GM18502 (cell line): Measurements from ENCODE around the gene CNIH1.
"Not testable (repeated sequence)": the region's sequence is repeated elsewhere in the genome, so short reads cannot be mapped to it uniquely, and the experiment has no call there.

Experiments
- ATAC-seq: cut with Tn5 transposase; IDR thresholded peaks from one replicate; pipeline ENCODE4 v1.9.1; 2021; ENCODE audit warnings: mild to moderate bottlenecking; ENCODE audit not compliant: unreplicated experiment, poor library complexity

Gene CNIH1

DNA sequence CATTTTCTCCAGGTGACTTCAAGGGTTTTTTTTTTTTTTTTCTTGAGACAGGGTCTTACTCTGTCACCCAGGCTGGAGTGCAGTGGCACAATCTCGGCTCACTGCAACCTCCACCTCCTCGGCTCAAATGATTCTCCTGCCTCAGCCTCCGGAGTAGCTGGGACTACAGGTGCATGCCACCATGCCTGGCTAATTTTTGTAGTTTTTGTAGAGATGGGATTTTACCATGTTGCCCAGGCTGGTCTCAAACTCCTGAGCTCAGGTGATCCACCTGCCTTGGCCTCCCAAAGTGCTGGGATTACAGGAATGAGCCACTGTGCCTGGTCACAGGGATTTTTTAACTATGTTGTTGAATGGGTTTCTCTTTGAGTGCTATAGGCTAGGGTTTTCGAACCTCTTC lies 3.2 kb downstream of the CNIH1 start:
- not testable (repeated sequence) for ATAC-seq

DNA sequence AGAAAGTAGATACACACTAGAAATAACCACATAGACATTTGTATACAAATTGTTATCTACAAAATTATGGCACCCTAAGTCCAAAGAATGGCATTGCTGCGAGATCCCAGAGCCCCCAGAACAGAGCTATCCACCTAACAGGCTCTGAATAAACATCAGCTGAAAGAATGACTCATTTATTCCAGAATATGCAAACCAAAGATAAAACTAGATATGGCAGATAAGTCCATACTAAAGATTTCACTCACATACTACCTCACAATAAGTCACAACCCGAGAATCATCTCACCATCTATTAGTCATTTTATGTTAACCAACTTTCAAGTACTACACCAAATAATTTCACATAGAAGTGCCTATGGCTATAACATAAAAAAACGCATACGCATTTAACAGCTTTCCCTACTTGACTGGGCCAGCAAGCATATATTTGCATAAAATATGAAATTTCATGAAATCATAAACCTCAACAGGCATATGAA lies 5.6 kb downstream of the CNIH1 start:
- ATAC-seq = peak; percentile 59

DNA sequence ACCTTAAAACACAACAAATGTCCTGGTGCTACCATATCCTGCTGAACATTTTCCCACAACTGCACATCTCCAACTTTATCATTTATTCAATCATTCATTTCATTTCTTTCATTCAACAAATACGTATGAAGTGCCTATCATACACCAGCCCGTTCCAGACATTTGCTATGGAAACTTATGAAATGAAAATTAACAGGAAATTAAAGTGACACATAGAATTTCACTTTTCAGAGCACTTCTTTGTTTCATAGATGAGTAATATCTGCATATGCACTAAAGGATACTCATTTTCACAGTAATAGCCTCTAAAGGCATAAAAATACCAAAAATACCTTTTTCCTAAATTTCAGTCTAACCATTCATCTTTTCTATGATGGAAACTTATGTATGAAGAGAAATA lies 12.6 kb downstream of the CNIH1 start:
- no peak for ATAC-seq

DNA sequence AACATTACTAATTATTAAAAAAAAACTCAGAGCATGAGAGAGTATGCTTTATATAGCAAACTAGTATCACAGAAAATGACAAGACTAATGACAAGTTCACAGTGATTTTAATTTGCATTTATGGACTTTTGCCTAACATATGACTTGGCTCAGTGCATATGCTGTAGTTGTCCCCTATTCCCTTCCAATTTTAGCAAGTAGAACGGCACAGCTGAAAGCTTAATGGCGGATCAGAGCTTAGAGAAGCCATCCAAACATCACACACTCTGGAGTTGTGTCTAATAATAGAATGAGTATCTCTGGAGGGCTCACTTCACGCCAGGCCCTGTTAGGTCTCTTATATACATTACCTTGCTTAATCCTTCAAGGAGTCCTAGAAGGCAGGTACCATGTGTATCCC lies 13.3 kb downstream of the CNIH1 start:
- ATAC-seq = no peak

DNA sequence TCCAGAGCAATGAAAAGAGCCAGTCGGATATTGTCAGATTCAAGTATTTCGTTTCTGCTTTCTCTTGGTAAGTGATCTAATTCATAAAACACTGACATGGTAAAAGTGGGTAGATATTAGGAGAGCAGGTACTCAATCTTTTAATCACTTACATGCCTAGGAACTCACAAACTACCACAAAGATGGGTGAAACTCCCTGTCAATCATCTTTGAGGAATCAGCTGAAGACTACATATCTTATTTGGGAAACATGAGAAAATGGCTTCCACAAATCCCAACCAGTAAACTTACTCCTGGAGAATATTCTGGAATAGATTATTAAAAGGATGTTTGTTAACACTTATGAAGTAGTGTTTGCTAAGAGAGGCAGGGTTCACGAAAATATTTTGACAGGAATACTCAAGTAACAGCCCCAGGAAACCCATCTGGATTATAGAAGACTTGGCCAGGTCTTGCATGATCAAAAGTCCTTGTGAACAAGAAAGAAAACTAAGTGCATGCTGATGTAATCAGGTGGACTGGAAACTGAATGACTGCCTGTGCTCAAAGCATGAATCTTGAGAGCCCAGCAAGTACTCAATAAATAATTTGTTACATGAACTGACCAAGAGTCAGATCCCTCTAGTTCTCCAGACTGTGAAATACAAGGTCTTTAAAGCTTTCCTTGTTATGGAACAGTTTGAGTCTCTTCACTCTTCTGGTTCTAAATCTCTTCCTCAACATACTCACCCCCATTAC lies 15.5 kb downstream of the CNIH1 start:
- ATAC-seq = no peak

DNA sequence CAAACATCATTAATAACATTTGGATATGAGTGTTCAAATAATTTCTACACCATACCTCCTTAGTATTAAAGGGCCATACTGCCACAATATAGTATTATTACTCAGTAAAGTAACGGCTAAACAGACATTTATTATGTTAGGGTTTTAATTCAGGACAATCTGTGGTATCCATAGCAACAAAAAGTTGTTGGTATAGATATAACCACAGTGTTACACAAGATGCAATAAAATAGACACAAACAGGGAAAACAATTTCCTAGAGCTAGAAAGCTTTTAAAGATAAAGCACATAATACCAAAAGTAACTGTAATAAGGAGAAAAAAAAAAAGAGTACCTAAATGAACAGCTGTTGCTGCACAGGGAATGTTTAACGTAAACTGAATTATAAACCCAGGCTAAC lies 16.1 kb downstream of the CNIH1 start:
- ATAC-seq = no peak

DNA sequence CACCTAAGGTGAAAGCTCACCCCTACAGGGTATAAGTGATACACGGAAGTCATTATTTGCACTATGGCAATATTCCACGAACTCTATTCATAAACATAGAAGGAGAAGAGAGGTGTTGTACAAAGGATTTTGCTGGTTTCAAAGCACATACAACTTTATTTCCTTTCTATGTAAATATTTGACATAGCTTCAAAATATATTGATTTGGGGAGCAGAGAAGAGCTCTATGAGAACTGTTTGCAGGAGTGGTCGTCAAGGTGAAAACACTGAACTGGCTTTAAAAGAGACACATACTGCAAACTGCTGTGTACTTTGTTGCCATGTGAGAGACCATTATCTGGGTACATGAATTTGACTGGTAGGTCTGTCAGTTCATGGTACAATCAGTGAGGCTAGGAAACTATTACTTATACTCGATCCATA lies 16.7 kb downstream of the CNIH1 start:
- no peak for ATAC-seq

- no peak for ATAC-seq
These were observed 17.2 kb downstream of the CNIH1 start for GRCh38 chr14:54423991-54424390.

DNA sequence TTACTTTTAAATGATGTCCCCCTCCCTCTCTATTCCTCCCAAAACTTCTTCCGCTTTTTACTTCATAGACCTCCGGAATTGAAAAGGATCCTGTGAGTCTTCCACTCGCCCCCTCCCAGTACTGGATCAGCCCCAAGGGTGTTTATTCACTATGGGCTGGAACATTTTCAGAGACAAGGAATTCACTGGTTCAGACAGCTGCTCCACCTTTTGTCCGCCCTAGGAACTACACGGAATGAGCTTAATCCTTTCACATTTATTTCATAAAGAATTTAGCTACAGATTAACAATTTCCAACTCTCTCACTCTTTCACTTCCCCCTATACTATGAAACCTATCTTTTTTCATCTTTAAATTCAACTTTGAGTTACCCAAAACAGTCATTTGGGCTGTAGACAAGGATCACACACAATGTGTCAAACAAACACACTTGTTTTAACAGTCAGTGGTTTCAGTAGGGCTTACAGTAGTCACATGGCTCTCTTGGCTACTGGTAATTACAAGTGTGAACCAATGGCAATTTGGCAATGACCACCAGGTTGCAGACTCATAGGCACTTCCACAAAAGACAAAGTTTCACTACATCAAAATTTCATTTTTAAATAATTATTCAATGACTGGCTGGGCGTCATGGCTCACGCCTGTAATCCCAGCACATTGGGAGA lies 20.6 kb downstream of the CNIH1 start:
- ATAC-seq = no peak

GRCh38 chr14:54411371-54411770 lies 29.8 kb downstream of the CNIH1 start:
- ATAC-seq = no peak

DNA sequence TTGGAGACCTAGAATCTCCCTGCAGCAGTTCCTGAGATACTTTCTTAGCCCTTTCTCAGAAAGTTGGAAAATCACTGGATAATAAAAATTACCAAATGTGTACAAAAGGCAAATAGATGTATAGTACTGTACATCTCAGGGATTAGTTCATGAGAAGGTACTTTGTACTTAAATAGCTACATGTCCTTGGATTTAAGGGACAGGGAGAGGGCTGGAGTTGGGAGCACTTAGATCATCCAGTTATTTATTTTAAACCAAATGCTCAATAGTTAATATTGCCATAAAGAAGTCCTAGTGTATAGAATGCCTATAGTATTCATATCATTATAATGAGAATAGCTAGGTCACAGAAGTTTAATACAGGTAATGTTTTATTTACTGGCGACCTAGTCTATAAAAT lies 31.0 kb downstream of the CNIH1 start:
- no peak for ATAC-seq

GRCh38 chr14:54403401-54404005 lies 37.7 kb downstream of the CNIH1 start:
- not testable (repeated sequence) for ATAC-seq

GRCh38 chr14:54399560-54399959 lies 41.6 kb downstream of the CNIH1 start:
- ATAC-seq = no peak

- peak; percentile 97 for ATAC-seq
These were observed 44.5 kb downstream of the CNIH1 start, which contains the start of gene CDKN3 for GRCh38 chr14:54396493-54397335. Gene CDKN3, plus strand, starts transcription at chr14:54397007. Its CDS starts 62 bp downstream, at chr14:54397069.

GRCh38 chr14:54396183-54396492 lies 45.0 kb downstream of the CNIH1 start:
- no peak for ATAC-seq

DNA sequence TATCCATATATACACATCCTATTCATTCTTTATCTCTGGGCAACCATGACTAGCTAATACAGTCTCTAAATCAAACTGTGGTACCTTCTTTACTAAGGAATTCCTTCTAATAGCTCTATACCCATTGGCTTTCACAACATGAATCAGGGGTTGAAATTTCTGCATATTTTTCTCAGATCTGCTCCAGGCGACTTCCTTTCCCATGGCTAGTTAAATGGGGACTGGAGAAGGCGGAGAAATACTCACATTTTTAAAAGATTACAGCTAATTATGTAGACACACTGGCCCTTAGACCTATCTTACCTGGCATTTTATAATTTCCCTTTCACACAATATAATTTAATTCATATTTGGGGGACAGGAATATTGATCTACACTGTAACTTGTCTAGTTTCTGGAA lies 45.5 kb downstream of the CNIH1 start:
- ATAC-seq = no peak

DNA sequence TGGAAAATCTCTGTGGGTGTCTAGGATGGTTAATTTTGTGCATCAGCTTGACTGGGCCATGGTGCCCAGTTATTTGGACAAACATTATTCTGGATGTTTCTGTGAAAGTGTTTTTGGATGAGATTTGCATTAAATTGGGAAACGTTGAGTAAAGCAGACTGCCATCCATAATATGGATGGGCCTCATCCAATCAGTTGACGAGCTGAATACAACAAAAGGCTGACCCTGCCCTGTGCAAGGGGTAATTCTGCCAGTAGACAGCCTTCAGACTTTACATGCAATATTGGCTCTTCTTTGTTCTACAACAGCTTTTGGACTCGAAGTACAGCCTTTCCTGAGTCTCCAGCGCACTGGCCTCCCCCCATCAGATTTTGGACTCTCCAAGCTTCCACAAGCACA lies 45.9 kb downstream of the CNIH1 start:
- ATAC-seq = no peak

DNA sequence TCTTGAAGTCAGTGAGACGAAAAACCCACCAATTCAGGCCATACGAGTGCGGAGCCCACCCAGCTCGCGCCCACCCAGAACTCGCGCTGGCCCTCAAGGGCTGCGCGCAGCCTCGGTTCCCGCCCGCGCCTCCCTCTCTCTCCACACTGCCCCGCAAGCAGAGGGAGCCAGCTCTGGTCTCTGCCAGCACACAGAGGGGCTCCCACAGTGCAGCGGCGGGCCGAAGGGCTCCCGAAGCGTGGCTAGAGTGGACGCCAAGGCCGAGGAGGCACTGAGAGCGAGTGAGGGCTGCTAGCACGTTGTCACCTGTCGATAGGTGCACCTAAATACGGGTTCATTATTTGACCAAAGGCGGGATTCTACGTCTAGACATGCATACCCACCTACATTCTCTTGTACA lies 46.6 kb downstream of the CNIH1 start:
- no peak for ATAC-seq

- ATAC-seq = not testable (repeated sequence)
These were observed 47.9 kb downstream of the CNIH1 start for GRCh38 chr14:54392986-54393884.
